Activated CD4-positive, alpha-beta T cell treated with anti-CD3 and anti-CD28 coated beads for 36 hours (primary cell): ENCODE results near the gene RBMS1. TPM values are rescaled to one million over a fixed set of nuclear protein-coding genes. Genes with fewer than 3 reads are reported as not detected.

ENCODE experiments used
- ATAC-seq: fragments of 200-7000 bp; cut with Tn5 transposase; one replicate; pipeline ENCODE4 v1.10.0; 2021; ENCODE audit warnings: mild to moderate bottlenecking, moderate library complexity
- CTCF ChIA-PET: fragments of 350-600 bp; sonication (Branson Sonifier 250); formaldehyde crosslinking; loops from one replicate; lab custom pipeline; 2021; ENCODE audit warnings: antibody characterized with exemption; lab: Charles Lee
- POLR2A ChIA-PET: fragments of 350-600 bp; sonication (Branson Sonifier 250); formaldehyde crosslinking; loops from one replicate; lab custom pipeline; 2021; ENCODE audit warnings: antibody characterized with exemption, inconsistent platforms; lab: Charles Lee
- DNase-seq: peaks from one replicate; pipeline ENCODE4 v3.0.0-alpha.2; 2020
- H3K27ac Mint-ChIP-seq: one replicate; pipeline ENCODE4 v1.8.0; 2021; ENCODE audit warnings: mixed read lengths
- H3K27me3 Mint-ChIP-seq: one replicate; pipeline ENCODE4 v1.8.0; 2021; ENCODE audit warnings: mixed read lengths
- H3K36me3 Mint-ChIP-seq: one replicate; pipeline ENCODE4 v1.8.0; 2021; ENCODE audit warnings: low read depth, mixed read lengths
- H3K4me1 Mint-ChIP-seq: one replicate; pipeline ENCODE4 v1.8.0; 2021; ENCODE audit warnings: mixed read lengths
- H3K4me3 Mint-ChIP-seq: one replicate; pipeline ENCODE4 v1.8.0; 2021; ENCODE audit warnings: mild to moderate bottlenecking, moderate library complexity, mixed read lengths
- H3K9me3 Mint-ChIP-seq: one replicate; pipeline ENCODE4 v1.8.0; 2021; ENCODE audit warnings: low read depth, mixed read lengths
- intact Hi-C, 2 experiments: fragments of 100-400 bp; cut with DNase I in 1 of 2; cut with micrococcal nuclease in 1 of 2; formaldehyde crosslinking; loops; one replicate each; pipeline versions ENCODE4 v1.14.2 to v1.15.1; 2022 to 2024; cut with DNase I, micrococcal nuclease
- total RNA-seq, 2 experiments: library from RNA; stranded (reverse); gene quantifications; one replicate each; pipeline ENCODE4 v1.2.3, GENCODE V29; 2021

The RBMS1 gene
- total RNA-seq, 2 experiments from 2014 or later: 39.3 to 47.7 TPM

DNA sequence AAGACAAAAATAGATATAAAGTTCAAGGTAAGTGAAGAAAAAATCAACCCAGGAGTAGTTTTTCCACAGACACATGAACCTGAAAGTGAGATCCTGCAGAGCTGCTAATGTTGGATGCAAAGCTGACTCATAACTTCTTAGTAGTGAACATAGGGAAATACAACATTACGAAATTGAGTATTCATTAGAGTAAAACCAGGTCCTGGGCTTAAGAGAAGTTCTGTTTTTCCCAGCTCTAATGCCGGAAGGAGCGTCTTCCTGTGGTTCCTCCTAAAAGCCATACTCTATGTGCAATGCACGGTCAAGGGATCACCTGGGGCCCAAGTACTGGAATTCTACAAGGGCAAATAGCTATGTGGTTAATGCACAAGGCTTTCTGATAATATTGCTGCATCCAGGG is 141.7 kb downstream of the RBMS1 start:
- peaks cover 83% of the 10 kb centered on the region for H3K4me1 Mint-ChIP-seq
- H3K9me3 Mint-ChIP-seq: no peaks in the 10 kb centered on the region
- DNase-seq (no peak), ATAC-seq (peak; percentile 49)
- peaks cover 20% of the 10 kb centered on the region for H3K36me3 Mint-ChIP-seq
- ChIA-PET POLR2A (no interaction called here), CTCF (interaction anchor here (0.6 to 2.2 kb wide), 8 partner anchors 10 to 242 kb away, joined by 3 to 7 read pairs (median 4); no protein-coding TSS in a partner anchor)
- no peak overlapping the region for H3K4me3 Mint-ChIP-seq
- H3K27ac Mint-ChIP-seq: peak overlapping the region; percentile 51
- intact Hi-C loops: loop anchor here (1.0 to 10.0 kb wide), 3 partner anchors 567 to 643 kb away; no protein-coding TSS in a partner anchor
- H3K27me3 Mint-ChIP-seq: no peaks in the 10 kb centered on the region

DNA sequence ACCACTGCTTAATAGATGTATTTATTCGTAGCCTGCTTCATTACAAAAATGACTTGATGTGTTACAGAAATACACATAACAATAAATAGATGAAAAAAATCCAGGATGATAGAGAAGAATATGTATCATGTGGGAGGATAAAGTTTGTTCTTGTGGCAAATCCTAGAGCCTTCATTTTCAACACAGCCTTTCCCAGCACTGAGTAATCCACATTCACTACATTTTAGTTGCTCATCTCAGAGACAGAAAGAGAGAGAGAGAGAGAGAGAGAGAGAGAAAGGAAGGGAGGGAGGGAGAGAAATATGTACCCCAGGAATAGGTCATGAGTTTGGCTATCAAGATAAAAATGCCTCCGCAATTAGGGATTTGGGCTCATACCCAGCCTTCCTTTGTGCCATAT is 144.3 kb downstream of the RBMS1 start:
- no peak for DNase-seq
- POLR2A ChIA-PET: no interaction called here
- no peaks in the 10 kb centered on the region for H3K27me3 Mint-ChIP-seq
- H3K4me3 Mint-ChIP-seq: no peak overlapping the region
- CTCF ChIA-PET: no interaction called here
- intact Hi-C loops: no loop called here
- H3K4me1 Mint-ChIP-seq: peaks cover 81% of the 10 kb centered on the region
- no peaks in the 10 kb centered on the region for H3K9me3 Mint-ChIP-seq
- H3K36me3 Mint-ChIP-seq: peaks cover 8% of the 10 kb centered on the region
- ATAC-seq: no peak
- H3K27ac Mint-ChIP-seq: no peak overlapping the region

DNA sequence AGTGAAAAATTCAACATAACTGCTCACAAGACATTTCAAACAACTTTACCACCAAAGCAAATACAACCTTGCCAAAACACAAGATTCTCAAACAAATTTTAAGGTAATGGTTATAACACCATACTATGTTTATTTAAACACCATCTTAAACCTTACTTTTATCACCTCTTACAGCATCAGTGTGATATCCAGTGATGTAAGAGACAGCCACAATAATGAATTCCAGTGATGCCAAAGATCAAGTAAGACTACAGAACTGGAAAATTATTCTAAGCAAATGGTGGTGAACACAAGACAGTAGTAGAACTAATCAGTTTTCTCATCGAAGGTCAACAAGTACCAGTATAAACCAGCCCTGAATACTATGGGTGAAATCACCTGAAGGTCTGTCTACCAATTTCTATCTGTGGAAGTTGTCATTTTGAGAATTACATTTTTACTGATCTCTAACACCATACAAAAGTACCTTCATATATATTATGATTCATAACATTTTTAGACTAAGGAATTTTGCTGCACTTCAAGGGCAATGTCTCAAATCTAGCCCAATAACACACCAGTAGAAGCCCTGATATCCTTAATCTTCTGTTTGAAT is 146.2 kb downstream of the RBMS1 start:
- H3K4me1 Mint-ChIP-seq: peaks cover 79% of the 10 kb centered on the region
- peak; percentile 70 for ATAC-seq

DNA sequence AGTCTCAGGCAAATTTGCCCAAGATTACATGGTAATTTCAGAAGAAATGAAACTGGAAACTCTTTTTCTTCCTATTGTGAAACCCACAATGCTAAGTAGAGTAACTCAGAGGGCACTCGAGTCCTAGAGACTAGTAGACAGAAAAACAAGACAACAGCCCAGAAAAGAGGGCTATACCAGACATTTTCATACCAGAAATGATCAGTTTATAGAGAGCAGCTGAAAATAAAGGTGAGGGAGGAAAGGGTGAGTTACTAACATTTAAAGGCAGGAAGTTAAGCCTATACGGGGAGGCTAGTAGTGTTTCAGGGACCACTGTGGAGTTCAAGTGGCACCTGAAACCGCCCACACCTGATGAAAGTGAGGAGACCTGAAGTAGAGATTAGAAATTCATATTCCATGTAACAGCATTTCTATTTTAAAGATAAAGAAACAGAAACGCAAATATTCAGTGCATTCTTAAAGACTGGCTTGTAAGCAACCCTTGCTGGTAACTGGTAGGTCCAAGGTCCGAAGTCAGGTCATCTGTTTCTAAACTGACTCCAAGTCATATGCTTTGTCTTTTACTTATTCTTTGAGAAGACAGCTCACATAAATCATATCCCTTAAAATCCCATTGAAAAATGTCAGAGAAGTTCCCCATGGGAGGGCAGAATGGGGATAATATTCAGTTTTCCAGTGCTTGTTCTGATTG is 148.4 kb downstream of the RBMS1 start:
- H3K9me3 Mint-ChIP-seq: no peaks in the 10 kb centered on the region
- ATAC-seq (peak; percentile 70), DNase-seq (no peak)
- peaks cover 9% of the 10 kb centered on the region for H3K36me3 Mint-ChIP-seq
- intact Hi-C loops: no loop called here
- ChIA-PET CTCF (interaction anchor here (1.1 kb wide), 1 partner anchor 23 kb away, joined by 4 read pairs; no protein-coding TSS in a partner anchor), POLR2A (no interaction called here)
- peak overlapping the region; percentile 47 for H3K4me3 Mint-ChIP-seq
- no peaks in the 10 kb centered on the region for H3K27me3 Mint-ChIP-seq
- H3K4me1 Mint-ChIP-seq: peaks cover 78% of the 10 kb centered on the region
- H3K27ac Mint-ChIP-seq: peak overlapping the region; percentile 84

More for the DNA sequence above, 146.2 kb downstream of the RBMS1 start:
- no peak for DNase-seq
- H3K4me3 Mint-ChIP-seq: no peak overlapping the region
- H3K27me3 Mint-ChIP-seq: no peaks in the 10 kb centered on the region
- H3K27ac Mint-ChIP-seq: no peak overlapping the region
- ChIA-PET CTCF (interaction anchor here (0.5 kb wide), 1 partner anchor 59 kb away, joined by 3 read pairs; no protein-coding TSS in a partner anchor), POLR2A (interaction anchor here (0.6 kb wide), 1 partner anchor 138 kb away, joined by 3 read pairs; no protein-coding TSS in a partner anchor)
- intact Hi-C loops: no loop called here
- peaks cover 11% of the 10 kb centered on the region for H3K36me3 Mint-ChIP-seq
- H3K9me3 Mint-ChIP-seq: no peaks in the 10 kb centered on the region

DNA sequence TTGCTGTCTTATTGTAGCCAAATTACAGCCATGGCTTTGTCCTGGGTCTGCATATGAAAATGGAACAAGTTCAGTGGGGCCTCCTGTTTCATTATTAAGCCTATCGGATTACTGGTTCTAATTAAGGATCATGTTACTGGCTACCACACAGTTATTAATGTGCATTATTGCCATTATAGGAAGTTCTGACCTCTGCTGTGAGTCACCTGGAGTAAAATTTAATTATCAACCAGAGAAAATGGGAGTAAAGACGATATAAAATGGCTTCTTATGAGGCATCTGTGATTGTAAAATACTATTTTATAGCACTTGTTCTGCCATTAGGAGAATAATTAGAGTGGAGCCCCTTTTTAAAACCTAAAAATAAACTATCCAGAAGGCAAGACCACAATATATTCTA is 150.2 kb downstream of the RBMS1 start:
- Mint-ChIP-seq H3K27me3 (no peaks in the 10 kb centered on the region), H3K4me3 (no peak overlapping the region), H3K36me3 (peaks cover 5% of the 10 kb centered on the region), H3K27ac (no peak overlapping the region), H3K9me3 (no peaks in the 10 kb centered on the region), H3K4me1 (peaks cover 81% of the 10 kb centered on the region)
- intact Hi-C loops: no loop called here
- CTCF ChIA-PET: no interaction called here
- POLR2A ChIA-PET: no interaction called here
- ATAC-seq (no peak), DNase-seq (no peak)

DNA sequence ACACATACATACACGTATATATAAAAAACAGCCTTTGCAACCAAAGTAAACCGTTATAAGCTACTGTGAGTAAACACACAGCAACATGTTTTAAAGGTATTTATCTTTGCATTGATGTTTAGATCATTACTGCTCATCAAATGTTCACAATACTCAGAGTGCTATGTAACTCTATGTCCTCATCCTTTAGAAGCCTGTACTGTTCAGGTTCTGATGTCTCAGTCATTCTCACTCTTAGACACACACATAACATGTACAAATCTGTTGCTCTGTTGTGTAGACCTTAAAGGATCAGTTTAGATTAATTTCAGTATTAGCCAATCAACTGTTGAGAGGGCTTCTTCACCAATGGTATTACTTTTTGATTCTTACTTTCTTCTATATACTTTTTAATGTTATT is 153.9 kb downstream of the RBMS1 start:
- peak; percentile 59 for ATAC-seq
- H3K4me1 Mint-ChIP-seq: peaks cover 76% of the 10 kb centered on the region
- ChIA-PET CTCF (interaction anchor here (0.5 to 7.7 kb wide), 2 partner anchors 16 to 655 kb away, joined by 3 to 45 read pairs; no protein-coding TSS in a partner anchor), POLR2A (no interaction called here)
- intact Hi-C loops: no loop called here
- no peak overlapping the region for H3K27ac Mint-ChIP-seq
- peaks cover 7% of the 10 kb centered on the region for H3K36me3 Mint-ChIP-seq
- H3K9me3 Mint-ChIP-seq: no peaks in the 10 kb centered on the region
- no peak overlapping the region for H3K4me3 Mint-ChIP-seq
- no peak for DNase-seq
- H3K27me3 Mint-ChIP-seq: no peaks in the 10 kb centered on the region

DNA sequence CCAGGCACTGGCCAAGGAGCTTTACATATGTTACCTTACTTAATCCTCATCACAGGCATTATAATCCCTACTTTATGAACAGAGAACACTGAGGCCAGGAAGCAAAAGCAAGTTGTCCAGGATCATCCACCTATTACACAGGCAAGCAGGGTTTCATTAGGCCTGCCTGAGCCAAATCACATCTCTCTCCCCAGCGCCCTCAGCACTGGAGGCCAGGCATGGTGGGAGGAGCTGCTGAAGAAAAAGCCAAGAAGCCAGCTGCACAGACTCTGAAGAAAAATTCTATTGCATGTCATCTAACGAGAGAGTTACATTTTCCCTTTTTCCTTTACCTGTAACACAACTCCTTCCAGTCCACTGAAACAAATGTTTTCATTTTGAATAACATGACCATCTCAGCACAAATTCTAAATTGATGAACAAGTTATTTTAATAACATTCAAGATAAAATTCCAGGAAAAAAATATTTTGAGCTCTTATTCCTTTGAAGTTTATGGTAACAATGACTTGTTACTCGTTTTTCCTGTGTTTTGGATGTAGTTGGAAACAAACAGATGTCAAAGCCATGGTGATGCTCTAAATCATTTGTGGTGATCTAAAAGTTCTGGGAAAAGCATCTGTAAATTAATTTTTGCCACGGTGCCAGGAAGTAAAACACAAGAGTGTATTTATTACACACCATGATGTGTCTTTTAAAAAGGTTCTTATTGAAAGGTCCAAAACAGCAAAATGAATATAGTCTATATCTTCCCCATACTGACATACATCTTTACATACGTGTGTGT is 154.5 kb downstream of the RBMS1 start:
- DNase-seq (no peak), ATAC-seq (no peak)
- peaks cover 78% of the 10 kb centered on the region for H3K4me1 Mint-ChIP-seq
- H3K36me3 Mint-ChIP-seq: peaks cover 7% of the 10 kb centered on the region
- H3K4me3 Mint-ChIP-seq: no peak overlapping the region
- intact Hi-C loops: no loop called here
- CTCF ChIA-PET: interaction anchor here (0.9 to 7.7 kb wide), 2 partner anchors 15 to 45 kb away, joined by 3 to 45 read pairs; no protein-coding TSS in a partner anchor
- no peaks in the 10 kb centered on the region for H3K27me3 Mint-ChIP-seq
- POLR2A ChIA-PET: no interaction called here
- H3K27ac Mint-ChIP-seq: no peak overlapping the region
- no peaks in the 10 kb centered on the region for H3K9me3 Mint-ChIP-seq

DNA sequence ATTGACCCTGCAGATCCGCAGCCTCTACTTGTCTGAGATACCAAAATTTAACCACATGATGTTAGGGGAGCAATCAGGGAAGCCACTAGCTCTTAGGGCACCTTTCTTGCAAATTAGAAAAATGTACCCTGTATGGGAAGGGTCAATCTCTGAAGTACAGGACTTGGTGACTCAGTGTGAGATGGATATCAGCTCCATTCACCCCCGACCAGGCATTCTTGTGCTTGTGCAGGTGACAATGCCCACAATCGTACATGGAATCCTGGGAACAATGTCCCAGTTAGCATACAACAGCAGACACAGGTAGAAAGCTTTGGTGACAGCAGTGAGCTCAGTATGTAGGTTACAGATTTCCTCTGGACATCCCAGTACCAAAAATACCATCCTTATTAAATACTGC is 155.9 kb downstream of the RBMS1 start:
- Mint-ChIP-seq H3K27me3 (no peaks in the 10 kb centered on the region), H3K9me3 (no peaks in the 10 kb centered on the region), H3K4me1 (peaks cover 80% of the 10 kb centered on the region), H3K4me3 (no peak overlapping the region), H3K36me3 (peaks cover 3% of the 10 kb centered on the region), H3K27ac (no peak overlapping the region)
- POLR2A ChIA-PET: no interaction called here
- CTCF ChIA-PET: interaction anchor here (1.2 to 7.7 kb wide), 2 partner anchors 14 to 91 kb away, joined by 3 to 45 read pairs; no protein-coding TSS in a partner anchor
- DNase-seq: no peak
- intact Hi-C loops: no loop called here
- no peak for ATAC-seq

DNA sequence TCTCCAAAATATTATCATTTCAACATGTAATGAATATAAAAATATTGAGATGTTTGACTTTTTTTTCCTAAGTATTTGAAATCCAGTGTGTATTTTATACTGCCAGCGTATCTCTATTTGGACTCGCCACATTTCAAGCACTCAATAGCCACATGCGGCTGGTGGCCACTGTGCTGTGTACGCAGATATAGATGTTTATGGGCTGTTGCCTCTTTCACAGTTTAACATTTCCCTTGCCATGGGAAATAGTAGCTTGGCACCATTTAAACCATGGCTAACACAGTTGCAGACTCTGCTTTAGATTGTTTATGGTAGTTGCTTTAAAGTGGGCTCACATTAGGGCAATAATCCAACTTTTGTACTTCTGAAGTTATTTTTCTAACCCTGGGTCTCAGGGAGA is 157.0 kb downstream of the RBMS1 start:
- Mint-ChIP-seq H3K4me3 (no peak overlapping the region), H3K4me1 (peaks cover 84% of the 10 kb centered on the region), H3K27me3 (no peaks in the 10 kb centered on the region), H3K9me3 (no peaks in the 10 kb centered on the region), H3K27ac (no peak overlapping the region), H3K36me3 (peaks cover 2% of the 10 kb centered on the region)
- intact Hi-C loops: no loop called here
- POLR2A ChIA-PET: no interaction called here
- no peak for ATAC-seq
- DNase-seq: no peak
- CTCF ChIA-PET: interaction anchor here (0.8 to 7.7 kb wide), 4 partner anchors 12 to 93 kb away, joined by 3 to 45 read pairs (median 4); no protein-coding TSS in a partner anchor

DNA sequence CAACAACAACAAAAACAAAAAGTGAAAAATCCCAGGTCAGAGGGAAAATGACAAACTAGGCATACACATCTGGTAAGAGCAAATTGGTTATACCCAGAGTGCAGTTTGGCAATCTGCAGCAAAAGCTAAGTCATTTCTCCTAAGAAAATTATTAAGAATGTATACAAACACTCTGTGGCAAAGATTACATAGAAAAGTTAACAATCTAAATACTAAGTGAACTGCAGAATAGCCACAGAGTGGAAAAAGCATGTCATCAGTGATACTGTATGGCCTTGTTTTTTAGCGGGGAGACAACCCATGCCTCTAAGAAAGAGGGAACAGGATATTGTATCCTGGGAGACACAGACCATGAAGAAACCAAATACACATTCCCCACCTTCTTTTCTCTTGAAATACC is 157.5 kb downstream of the RBMS1 start:
- CTCF ChIA-PET: interaction anchor here (0.8 to 7.7 kb wide), 5 partner anchors 12 to 41 kb away, joined by 3 to 45 read pairs (median 6); no protein-coding TSS in a partner anchor
- no peaks in the 10 kb centered on the region for H3K9me3 Mint-ChIP-seq
- H3K4me3 Mint-ChIP-seq: no peak overlapping the region
- ATAC-seq: peak; percentile 30
- POLR2A ChIA-PET: no interaction called here
- no peaks in the 10 kb centered on the region for H3K27me3 Mint-ChIP-seq
- DNase-seq: no peak
- intact Hi-C loops: no loop called here
- peak overlapping the region; percentile 35 for H3K27ac Mint-ChIP-seq
- peaks cover 84% of the 10 kb centered on the region for H3K4me1 Mint-ChIP-seq
- peaks cover 4% of the 10 kb centered on the region for H3K36me3 Mint-ChIP-seq

DNA sequence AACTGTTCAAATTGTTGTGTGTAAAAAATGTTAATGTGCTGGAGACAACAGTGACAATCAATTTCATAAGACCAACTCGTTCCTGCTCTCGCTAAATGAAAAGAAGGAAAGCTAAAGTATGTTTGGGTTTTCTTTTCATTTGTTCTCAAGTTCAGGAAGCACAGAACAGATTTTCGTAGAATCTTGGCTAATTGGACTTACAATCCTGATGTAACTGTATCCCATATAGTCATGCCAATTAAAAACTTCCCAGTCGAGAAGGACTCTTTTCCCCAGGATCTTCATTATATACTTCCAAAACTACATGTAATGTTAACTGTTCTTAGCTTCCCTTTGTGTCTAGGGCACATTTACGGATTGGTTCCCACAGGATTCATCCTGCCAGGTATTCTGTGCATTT is 158.2 kb downstream of the RBMS1 start:
- ATAC-seq (no peak), DNase-seq (no peak)
- Mint-ChIP-seq H3K4me3 (no peak overlapping the region), H3K36me3 (peaks cover 4% of the 10 kb centered on the region), H3K27ac (no peak overlapping the region), H3K27me3 (no peaks in the 10 kb centered on the region), H3K9me3 (no peaks in the 10 kb centered on the region), H3K4me1 (peaks cover 88% of the 10 kb centered on the region)
- intact Hi-C loops: no loop called here
- CTCF ChIA-PET: interaction anchor here (0.7 to 7.7 kb wide), 6 partner anchors 12 to 154 kb away, joined by 3 to 45 read pairs (median 5); no protein-coding TSS in a partner anchor
- POLR2A ChIA-PET: no interaction called here
